Measurements from ENCODE around the gene SHC3.

GRCh38 chr9:89001917-89002540 lies 176.6 kb downstream of the SHC3 start:
- no peak for TF ChIP-seq POLR2A (IDR thresholded peaks at IDR 0.05)
- TF ChIP-seq CTCF (IDR thresholded peaks at IDR 0.05) = no peak

Measured in gastroesophageal sphincter (tissue), 3 donors.